ENCODE measurements around the gene AK2.
"Not testable (repeated sequence)": the region's sequence is repeated elsewhere in the genome, so short reads cannot be mapped to it uniquely, and the experiment has no call there.

The AK2 gene

DNA sequence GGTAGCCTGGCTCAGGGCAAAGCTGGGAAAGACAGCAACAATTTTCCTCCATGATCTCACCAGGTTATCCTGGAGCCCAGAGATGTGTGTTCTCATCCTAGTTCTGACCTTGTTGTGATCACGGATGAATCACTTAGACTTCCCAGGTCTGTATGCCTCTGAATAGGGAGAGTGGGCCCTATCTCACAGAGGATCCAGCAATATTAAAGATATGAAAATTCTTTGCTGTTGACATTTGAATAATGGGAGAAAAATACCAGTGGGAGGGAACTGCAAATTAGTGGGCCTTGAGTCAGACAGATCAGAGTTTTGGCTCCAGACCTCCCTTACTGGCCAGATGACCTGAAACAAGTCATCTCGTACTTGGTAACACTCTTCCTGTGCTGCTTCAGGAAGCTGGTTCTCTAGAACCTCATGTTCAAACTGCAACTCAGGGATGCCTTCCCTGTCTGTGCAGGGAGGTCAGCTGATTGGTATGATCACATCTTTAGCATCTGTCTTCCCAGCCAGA is 39.2 kb downstream of the AK2 start:
- DNase-seq = no peak

DNA sequence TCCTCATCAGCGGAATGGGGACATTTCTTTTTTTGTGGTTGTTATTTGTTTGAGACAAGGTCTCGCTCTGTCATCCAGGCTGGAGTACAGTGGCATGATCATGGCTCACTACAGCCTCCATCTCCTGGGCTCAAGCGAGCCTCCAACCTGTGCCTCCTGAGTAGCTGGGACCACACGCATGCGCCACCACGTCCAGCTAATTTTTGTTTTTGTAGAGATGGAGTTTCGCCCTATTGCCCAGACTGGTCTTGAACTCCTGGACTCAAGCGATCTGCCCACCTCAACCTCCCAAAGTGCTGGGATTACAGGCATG is 43.4 kb downstream of the AK2 start:
- not testable (repeated sequence) for DNase-seq

DNA sequence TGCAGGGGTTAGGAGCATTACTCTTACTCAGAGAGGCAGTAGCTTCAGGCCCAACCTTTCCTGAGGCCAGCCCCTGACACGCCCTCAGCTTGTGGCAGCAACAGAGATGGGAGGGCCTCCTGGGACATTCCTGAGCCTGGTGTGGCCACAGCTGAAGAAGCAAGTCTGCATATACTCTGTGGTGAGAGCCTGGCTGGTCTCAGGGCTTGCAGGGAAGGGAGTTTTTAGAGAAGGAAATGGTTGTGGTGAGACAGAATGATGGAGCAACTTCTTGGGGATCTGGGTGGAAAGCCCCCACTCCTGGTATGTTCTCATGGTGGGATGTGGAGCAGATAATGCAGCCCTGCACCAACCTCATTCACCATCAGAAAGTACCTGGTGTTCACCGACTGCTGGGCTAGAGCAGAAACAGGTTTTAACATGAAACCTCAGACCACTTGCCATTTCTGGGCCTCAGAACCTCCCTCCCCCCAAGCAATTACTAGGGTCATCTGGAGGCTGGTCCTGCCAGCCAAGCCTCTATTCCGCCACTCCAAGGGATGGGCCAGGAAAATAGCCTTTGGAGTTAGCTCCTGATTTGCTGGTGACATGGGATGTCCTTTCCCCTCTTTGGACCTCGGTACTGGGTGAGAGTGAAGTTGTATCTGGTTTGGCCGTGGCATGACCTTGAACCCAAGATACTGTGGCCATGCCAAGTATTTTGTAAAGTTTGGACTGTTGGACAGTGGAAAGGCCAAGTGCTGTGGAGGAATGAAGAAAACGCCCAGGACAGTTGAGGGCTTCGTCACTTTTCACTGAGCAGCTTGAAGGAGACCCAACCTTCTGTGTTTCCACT is 44.0 kb downstream of the AK2 start:
- peak in 3 of 5 experiments; percentile 16 to 90 (median 38) for DNase-seq

DNA sequence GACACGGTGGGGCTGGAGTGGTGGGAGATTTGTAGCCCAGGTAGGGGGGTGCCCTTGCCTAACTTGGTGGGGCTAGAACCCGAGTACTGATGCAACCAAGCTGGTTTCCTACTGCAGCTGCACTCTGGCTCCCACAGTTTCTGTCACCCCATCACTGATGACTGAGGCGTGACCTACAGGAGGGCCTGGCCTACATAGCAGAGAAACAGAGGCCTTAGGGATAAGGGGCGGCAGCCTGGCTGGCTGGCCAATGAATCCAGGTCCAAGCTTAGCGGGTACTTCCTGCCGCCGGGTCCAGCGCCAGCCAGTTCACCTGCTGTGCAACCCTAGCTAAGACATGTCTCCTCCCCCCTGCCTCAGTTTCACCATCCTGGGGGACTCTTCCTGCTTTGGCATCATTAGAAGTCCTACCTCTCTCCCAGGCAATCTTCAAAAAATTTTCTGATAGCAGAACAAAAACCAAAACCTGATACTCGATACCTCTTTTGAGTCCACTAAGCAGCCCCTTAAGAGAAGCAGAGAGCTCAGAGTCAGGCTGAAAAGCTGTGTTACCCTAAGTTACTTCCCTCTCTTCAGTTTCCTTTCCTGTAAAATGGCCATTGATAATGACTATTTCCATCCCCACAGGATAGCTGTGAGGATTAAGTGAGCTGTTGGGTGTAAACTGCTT is 44.7 kb downstream of the AK2 start:
- no peak for DNase-seq

DNA sequence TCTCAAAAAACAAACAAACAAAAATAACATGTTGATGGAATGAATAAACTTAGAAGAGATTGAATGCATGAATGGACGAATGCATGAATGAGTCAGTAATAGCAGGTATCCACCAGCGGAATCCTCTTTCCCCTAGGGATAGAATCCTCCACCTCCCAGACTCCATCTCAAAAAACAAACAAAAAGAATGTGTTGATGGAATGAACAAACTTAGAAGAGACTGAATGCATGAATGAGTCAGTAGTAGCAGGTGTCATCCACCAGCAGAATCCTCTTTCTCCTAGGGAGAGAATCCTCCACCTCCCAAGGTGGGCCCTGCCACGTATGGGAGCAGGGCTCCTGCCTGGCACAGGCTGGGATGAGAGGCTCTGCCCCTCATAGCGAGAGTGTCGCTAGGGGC is 45.3 kb downstream of the AK2 start:
- DNase-seq = no peak

- no peak for DNase-seq
These were observed 45.8 kb downstream of the AK2 start for GRCh38 chr1:32990887-32991286.

DNA sequence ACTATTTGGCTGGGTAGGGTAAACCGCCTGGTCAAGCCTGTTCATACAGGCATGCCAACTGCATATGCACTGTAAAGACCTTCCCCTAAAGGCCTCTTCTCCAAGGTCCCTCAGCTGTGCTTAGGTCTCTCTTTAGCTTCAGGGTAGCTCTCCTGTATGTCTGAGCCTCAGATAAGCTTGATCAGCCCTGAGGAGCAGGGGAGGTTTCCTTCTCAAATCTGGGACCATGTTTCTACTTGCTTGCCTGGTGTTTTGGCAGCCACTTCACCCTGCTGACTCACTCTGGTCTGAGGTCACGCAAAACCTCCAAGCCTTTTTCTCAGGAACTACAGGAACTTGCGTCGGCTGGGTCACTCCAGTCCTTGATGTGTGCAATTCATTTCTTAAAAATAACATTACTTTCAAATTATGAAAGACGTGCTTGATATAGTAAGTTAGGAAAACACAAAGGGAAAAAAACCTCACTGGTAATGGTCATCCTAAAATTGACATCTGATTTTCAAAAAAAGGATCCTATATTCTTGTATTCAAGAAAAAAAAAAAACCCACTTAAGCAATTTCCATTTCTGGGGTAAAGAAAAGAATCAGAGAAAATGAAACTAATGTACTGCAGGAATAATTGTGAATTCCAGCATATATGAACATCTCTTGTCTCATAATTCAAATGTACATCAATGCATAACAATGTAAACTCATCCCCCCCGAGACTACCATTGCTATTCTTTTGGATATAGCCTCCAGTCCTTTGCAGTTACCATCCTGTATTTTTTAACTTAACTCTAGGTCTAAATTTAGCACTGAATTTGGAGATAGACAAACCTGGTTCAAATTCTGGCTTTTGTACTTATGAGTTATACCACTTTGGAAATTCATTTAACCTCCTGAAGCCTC is 47.3 kb downstream of the AK2 start:
- peak in 2 of 5 experiments; percentile 21 to 93 for DNase-seq

GRCh38 chr1:32988665-32989064 is 48.0 kb downstream of the AK2 start:
- DNase-seq = no peak

DNA sequence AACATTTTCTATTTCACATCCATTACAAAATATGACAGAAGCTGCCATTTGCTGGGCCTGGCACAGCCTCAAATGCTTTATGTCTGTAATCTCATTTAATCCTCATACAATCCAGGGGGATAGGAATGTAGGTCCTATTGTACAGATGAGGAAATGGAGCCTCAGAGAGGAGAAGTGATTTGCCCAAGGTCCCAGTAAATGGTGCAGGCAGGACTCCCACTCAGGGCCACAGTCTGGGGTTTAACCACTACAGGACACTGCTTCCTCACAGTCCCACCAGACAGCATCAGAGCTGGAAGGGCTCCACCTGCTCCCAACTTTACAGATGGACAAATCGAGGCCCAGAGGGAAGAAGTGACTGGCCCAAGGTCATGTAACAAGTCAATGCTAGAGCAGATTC is 51.5 kb downstream of the AK2 start:
- no peak for DNase-seq

GRCh38 chr1:32984455-32985171 is 52.1 kb downstream of the AK2 start:
- peak in 3 of 5 experiments; percentile 35 to 96 (median 50) for DNase-seq

- no peak for DNase-seq
These were observed 52.6 kb downstream of the AK2 start for GRCh38 chr1:32984090-32984454.

- DNase-seq = no peak
These were observed 53.7 kb downstream of the AK2 start for GRCh38 chr1:32983020-32983419.

- peak in 4 of 5 experiments; percentile 34 to 93 (median 50) for DNase-seq
These were observed 55.4 kb downstream of the AK2 start for GRCh38 chr1:32981003-32981901.

GRCh38 chr1:32980080-32980479 is 56.6 kb downstream of the AK2 start:
- DNase-seq = no peak

GRCh38 chr1:32978854-32979253 is 57.8 kb downstream of the AK2 start:
- no peak for DNase-seq

DNA sequence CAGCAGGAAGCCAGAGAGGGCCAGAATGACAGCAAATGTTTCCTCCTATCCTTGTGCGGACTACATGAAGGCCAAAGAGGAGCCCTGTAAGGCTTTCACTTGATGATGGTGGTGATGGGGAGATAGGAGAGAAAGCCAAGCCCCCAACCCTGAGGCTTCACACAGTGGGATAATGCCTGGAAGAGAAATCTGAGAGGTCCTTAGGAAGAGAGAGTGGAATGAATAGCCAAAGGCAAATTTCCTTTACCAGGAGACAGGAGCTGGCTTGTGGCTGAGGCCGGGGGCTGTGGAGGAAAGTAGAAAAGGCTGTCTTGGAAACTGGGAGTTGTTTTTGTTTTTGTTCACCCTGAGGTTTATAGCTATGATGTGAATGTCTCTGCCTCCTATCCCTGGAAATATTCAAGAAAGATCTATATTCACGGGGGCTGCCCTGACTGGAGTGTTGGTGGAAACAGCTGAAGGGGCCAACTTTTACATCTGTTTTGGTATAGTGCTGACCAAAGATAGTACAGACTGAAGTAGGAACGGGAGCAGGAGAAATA is 59.1 kb downstream of the AK2 start:
- no peak for DNase-seq

DNA sequence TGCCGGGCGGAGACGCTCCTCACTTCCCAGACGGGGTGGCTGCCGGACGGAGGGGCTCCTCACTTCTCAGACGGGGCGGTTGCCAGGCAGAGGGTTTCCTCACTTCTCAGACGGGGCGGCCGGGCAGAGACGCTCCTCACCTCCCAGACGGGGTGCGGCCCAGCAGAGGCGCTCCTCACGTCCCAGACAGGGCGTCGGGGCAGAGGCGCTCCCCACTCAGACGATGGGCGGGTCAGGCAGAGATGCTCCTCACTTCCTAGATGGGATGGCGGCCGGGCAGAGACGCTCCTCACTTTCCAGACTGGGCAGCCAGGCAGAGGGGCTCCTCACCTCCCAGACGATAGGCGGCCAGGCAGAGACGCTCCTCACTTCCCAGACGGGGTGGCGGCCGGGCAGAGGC is 61.6 kb downstream of the AK2 start:
- not testable (repeated sequence) for DNase-seq

- not testable (repeated sequence) for DNase-seq
These were observed 63.2 kb downstream of the AK2 start for GRCh38 chr1:32973458-32973857.

DNA sequence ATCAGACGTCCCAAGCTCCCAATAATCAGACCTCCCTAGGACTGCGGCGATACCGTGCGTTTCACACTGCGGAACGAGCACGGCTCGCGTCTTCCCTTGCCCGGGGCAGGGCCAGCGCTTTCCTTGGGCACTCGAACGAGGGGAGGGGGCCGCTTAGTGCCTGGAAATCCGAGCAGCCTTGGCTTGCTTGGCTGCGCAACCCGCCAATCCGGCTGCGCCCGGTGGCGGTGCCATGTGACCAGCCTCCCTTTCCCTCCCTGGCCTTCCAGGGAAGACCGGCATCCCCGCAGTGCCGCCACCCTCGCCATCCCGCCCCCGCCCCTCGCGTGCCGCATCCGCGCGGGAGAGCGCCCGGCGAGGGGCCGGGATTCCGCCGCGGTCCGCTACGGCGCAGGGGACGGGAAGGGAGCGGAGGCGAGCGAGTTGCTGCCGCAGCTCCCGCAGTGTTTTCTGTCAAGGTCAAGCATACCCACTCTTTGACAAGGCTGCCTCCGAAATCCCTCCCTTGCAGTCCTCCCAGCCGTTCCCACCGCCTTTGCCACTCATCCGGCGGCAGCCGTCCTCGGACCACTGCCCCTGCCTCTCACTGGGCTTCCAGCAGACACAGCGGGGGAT is 63.8 kb downstream of the AK2 start:
- DNase-seq = no peak

DNA sequence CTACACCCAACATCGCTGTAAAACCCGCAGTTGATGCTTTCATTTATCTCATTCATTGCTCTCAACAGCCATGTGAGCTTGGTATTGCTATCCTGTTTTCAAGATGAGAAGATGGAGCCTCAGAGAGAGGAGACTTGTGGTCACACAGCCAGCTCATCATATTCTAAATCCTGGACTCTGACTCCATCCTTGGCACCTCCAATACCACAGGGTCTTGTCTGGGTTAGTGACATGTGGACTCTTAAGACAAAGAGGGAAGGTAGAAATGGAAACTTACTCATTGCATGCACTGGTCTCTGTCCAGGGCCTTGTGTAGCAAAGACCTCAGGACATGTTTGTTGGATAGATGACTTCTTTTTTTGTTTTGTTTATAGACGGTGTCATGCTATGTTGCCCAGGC is 65.1 kb downstream of the AK2 start:
- no peak for DNase-seq

DNA sequence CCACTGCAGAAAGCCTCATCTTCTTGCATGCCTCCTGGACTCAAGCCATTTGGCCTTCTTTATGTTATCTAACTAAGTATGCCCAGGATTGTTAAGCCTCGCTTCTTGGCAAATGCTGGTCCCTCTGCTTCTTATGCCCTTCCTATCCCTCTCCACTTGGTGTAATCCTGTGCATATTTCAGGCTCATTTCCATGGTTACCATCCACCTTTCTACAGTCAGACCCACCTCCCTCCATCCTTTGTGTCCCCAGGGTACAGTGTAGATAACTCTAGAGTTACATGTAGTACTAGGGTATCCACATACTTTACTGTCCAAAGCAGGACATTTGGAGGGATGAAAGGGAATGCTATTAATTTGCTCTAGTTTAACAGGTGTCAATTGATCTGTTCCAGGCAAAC is 65.5 kb downstream of the AK2 start:
- no peak for DNase-seq

Measured in T-helper 2 cell (primary cell).